ENCODE data around the gene DOK5.

- TF ChIP-seq, protein P1, sequence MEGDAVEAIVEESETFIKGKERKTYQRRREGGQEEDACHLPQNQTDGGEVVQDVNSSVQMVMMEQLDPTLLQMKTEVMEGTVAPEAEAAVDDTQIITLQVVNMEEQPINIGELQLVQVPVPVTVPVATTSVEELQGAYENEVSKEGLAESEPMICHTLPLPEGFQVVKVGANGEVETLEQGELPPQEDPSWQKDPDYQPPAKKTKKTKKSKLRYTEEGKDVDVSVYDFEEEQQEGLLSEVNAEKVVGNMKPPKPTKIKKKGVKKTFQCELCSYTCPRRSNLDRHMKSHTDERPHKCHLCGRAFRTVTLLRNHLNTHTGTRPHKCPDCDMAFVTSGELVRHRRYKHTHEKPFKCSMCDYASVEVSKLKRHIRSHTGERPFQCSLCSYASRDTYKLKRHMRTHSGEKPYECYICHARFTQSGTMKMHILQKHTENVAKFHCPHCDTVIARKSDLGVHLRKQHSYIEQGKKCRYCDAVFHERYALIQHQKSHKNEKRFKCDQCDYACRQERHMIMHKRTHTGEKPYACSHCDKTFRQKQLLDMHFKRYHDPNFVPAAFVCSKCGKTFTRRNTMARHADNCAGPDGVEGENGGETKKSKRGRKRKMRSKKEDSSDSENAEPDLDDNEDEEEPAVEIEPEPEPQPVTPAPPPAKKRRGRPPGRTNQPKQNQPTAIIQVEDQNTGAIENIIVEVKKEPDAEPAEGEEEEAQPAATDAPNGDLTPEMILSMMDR (IDR thresholded peaks at IDR 0.05) = no peak
- no peak for TF ChIP-seq SMC3 (IDR thresholded peaks at IDR 0.05; ENCODE audit: low read depth, low read length)
- TF ChIP-seq MAX (IDR thresholded peaks at IDR 0.05; ENCODE audit: low read depth) = no peak
- TF ChIP-seq FOXM1 (IDR thresholded peaks at IDR 0.05; ENCODE audit: low read depth) = no peak
- no peak for TF ChIP-seq CHD2 (IDR thresholded peaks at IDR 0.05; ENCODE audit: low read length, partially characterized antibody)
- no peak for TF ChIP-seq TCF12 (IDR thresholded peaks at IDR 0.05)
- TF ChIP-seq ELF1 (IDR thresholded peaks at IDR 0.05) = no peak
- TF ChIP-seq YY1 (IDR thresholded peaks at IDR 0.05; ENCODE audit: low read depth) = no peak
- no peak for TF ChIP-seq POLR2AphosphoS5 (IDR thresholded peaks at IDR 0.05; ENCODE audit: low read depth, low read length)
- no peak for TF ChIP-seq GATA2 (CRISPR knock-in tag; IDR thresholded peaks at IDR 0.05)
- TF ChIP-seq RFX5 (IDR thresholded peaks at IDR 0.05; ENCODE audit: low read length) = no peak
- TF ChIP-seq RCOR1 (IDR thresholded peaks at IDR 0.05; ENCODE audit: low read length) = no peak
- no peak for TF ChIP-seq USF2 (IDR thresholded peaks at IDR 0.05; ENCODE audit: borderline replicate concordance, low read depth, low read length)
- TF ChIP-seq, protein P2, sequence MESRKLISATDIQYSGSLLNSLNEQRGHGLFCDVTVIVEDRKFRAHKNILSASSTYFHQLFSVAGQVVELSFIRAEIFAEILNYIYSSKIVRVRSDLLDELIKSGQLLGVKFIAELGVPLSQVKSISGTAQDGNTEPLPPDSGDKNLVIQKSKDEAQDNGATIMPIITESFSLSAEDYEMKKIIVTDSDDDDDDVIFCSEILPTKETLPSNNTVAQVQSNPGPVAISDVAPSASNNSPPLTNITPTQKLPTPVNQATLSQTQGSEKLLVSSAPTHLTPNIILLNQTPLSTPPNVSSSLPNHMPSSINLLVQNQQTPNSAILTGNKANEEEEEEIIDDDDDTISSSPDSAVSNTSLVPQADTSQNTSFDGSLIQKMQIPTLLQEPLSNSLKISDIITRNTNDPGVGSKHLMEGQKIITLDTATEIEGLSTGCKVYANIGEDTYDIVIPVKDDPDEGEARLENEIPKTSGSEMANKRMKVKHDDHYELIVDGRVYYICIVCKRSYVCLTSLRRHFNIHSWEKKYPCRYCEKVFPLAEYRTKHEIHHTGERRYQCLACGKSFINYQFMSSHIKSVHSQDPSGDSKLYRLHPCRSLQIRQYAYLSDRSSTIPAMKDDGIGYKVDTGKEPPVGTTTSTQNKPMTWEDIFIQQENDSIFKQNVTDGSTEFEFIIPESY (IDR thresholded peaks at IDR 0.05; ENCODE audit: borderline replicate concordance, low read depth) = no peak
These were observed 68.0 kb downstream of the DOK5 start for GRCh38 chr20:54543369-54543768.
